A549 (cell line): Measurements from ENCODE around the gene GNAI2. TPM values are rescaled to one million over a fixed set of nuclear protein-coding genes. Genes with fewer than 3 reads are reported as not detected.

Experiments
- ATAC-seq, 2 experiments: fragments of 200-7000 bp in 1 of 2; fragments of >200 bp in 1 of 2; cut with Nextera tagmentation in 1 of 2; cut with Tn5 transposase in 1 of 2; 3 replicates each; pipeline versions ENCODE4 v1.8.0 to v1.9.1; 2018 to 2020; ENCODE audit warnings: mild to moderate bottlenecking in 1 of 2, moderate library complexity in 1 of 2
- CTCF ChIA-PET: fragments of 300-600 bp; sonication (Branson Sonifier 250); formaldehyde crosslinking; extraction: SDS; loops from one replicate; lab custom pipeline; 2021; ENCODE audit warnings: antibody characterized with exemption, inconsistent platforms; lab: Yijun Ruan, JAX
- POLR2A ChIA-PET: fragments of 350-600 bp; formaldehyde crosslinking; extraction: SDS; loops from one replicate; lab custom pipeline; 2021; ENCODE audit warnings: antibody characterized with exemption, inconsistent platforms; lab: Yijun Ruan, JAX
- DNase-seq, 2 experiments: peaks; one replicate each; pipeline versions ENCODE4 v3.0.0 to v3.0.0-alpha.2; 2011 to 2016; ENCODE audit warnings: low read depth in 1 of 2, low spot score in 1 of 2
- FAIRE-seq: peaks from 2 replicates; lab custom pipeline; 2011; peaks lifted over from hg19 to GRCh38; lab: Jason Lieb, UNC
- H3K27ac ChIP-seq, 2 experiments: fragments of >200 bp; sonication (Bioruptor Twin); formaldehyde crosslinking; 3 replicates each; pipeline ENCODE4 v1.5.1; 2016 to 2017
- H3K4me1 ChIP-seq: fragments of >200 bp; sonication (Bioruptor Twin); formaldehyde crosslinking; 3 replicates; pipeline ENCODE4 v1.6.1; 2016
- H3K4me2 ChIP-seq: fragments of >200 bp; sonication (Bioruptor Twin); formaldehyde crosslinking; 3 replicates; pipeline ENCODE4 v1.6.1; 2016
- H3K4me3 ChIP-seq: fragments of >200 bp; sonication (Bioruptor Twin); formaldehyde crosslinking; 3 replicates; pipeline ENCODE4 v1.5.1; 2016
- H3K9me3 ChIP-seq: fragments of >200 bp; sonication (Bioruptor Twin); formaldehyde crosslinking; 3 replicates; pipeline ENCODE4 v1.6.1; 2016
- ATOH8 ChIP-seq: fragments of 250-450 bp; sonication (Bioruptor Pico); IDR thresholded peaks from 2 replicates; pipeline ENCODE4 v1.5.0; 2020; ENCODE audit warnings: low read depth, mild to moderate bottlenecking, moderate library complexity
- BCL3 ChIP-seq: fragments of >200 bp; sonication (Bioruptor Twin); formaldehyde crosslinking; IDR thresholded peaks from 3 replicates; pipeline ENCODE4 v1.6.1; 2016
- CBX2 ChIP-seq: fragments of 200-600 bp; sonication (generic); IDR thresholded peaks from 2 replicates; pipeline ENCODE4 v1.6.1; 2016; ENCODE audit warnings: low read depth, mild to moderate bottlenecking, borderline replicate concordance
- CEBPB ChIP-seq, 2 experiments: fragments of >200 bp in 1 of 2; sonication (Bioruptor Twin) in 1 of 2; formaldehyde crosslinking in 1 of 2; IDR thresholded peaks; 2 replicates each; pipeline ENCODE4 v1.6.1; 2012 to 2016
- EP300 ChIP-seq, 2 experiments: fragments of >200 bp; sonication (Bioruptor Twin); formaldehyde crosslinking; IDR thresholded peaks; 2 replicates in 1 of 2; 3 replicates in 1 of 2; pipeline ENCODE4 v1.6.1; 2016 to 2017
- FOSL2 ChIP-seq, 2 experiments: fragments of 450-650 bp in 1 of 2; fragments of >200 bp in 1 of 2; sonication (Bioruptor Twin) in 1 of 2; formaldehyde crosslinking; IDR thresholded peaks; 2 replicates each; pipeline versions ENCODE4 v1.5.0 to v1.6.1; 2016 to 2020; ENCODE audit warnings: mild to moderate bottlenecking in 1 of 2, moderate library complexity in 1 of 2
- HMGXB4 ChIP-seq: fragments of 250-450 bp; sonication (Bioruptor Pico); IDR thresholded peaks from 2 replicates; pipeline ENCODE4 v1.5.0; 2021; ENCODE audit warnings: mild to moderate bottlenecking, moderate library complexity, borderline replicate concordance
- JUNB ChIP-seq: fragments of >200 bp; sonication (Bioruptor Twin); formaldehyde crosslinking; IDR thresholded peaks from 2 replicates; pipeline ENCODE4 v1.6.1; 2016
- MAX ChIP-seq: IDR thresholded peaks from 2 replicates; pipeline ENCODE4 v1.6.1; 2012
- NFE2L2 ChIP-seq: fragments of 150-350 bp; conservative IDR thresholded peaks from 2 replicates; pipeline ENCODE4 v1.6.1; 2014; ENCODE audit warnings: low read length
- NR3C1 ChIP-seq: fragments of >200 bp; sonication (Bioruptor Twin); formaldehyde crosslinking; IDR thresholded peaks from 3 replicates; pipeline ENCODE4 v1.6.1; 2017
- RAD21 ChIP-seq, 2 experiments: fragments of >200 bp in 1 of 2; sonication (Bioruptor Twin) in 1 of 2; formaldehyde crosslinking in 1 of 2; IDR thresholded peaks in 1 of 2; conservative IDR thresholded peaks in 1 of 2; 2 replicates in 1 of 2; 3 replicates in 1 of 2; pipeline ENCODE4 v1.6.1; 2012 to 2018; ENCODE audit warnings: inconsistent platforms in 1 of 2
- RARB ChIP-seq: fragments of 250-450 bp; sonication (Bioruptor Pico); IDR thresholded peaks from 2 replicates; pipeline ENCODE4 v1.8.0; 2021; ENCODE audit warnings: mild to moderate bottlenecking, moderate library complexity
- RCOR1 ChIP-seq: fragments of 150-350 bp; IDR thresholded peaks from 2 replicates; pipeline ENCODE4 v1.6.1; 2014; ENCODE audit warnings: antibody characterized with exemption, low read length, low read depth
- SMC3 ChIP-seq: fragments of >200 bp; sonication (Bioruptor Twin); formaldehyde crosslinking; IDR thresholded peaks from 3 replicates; pipeline ENCODE4 v1.6.1; 2018; ENCODE audit warnings: inconsistent platforms
- TFCP2L1 ChIP-seq: fragments of 250-450 bp; sonication (Bioruptor Pico); IDR thresholded peaks from 2 replicates; pipeline ENCODE4 v1.5.0; 2021; ENCODE audit warnings: mild to moderate bottlenecking
- TP53 ChIP-seq: fragments of 250-450 bp; sonication (Bioruptor Pico); IDR thresholded peaks from 2 replicates; pipeline ENCODE4 v1.5.0; 2021; ENCODE audit warnings: mild to moderate bottlenecking, moderate library complexity
- ZNF302 ChIP-seq: fragments of 250-450 bp; sonication (Bioruptor Pico); IDR thresholded peaks from 2 replicates; pipeline ENCODE4 v1.9.0; 2021; ENCODE audit warnings: inconsistent platforms, mild to moderate bottlenecking, moderate library complexity
- WGBS: methylation state at CpG from one replicate; pipeline ENCODE4 v1.1.6; 2017; ENCODE audit errors: missing lambda C conversion rate; 5-methylcytosine and 5-hydroxymethylcytosine counted together
- polyA plus RNA-seq, 4 experiments: library from polyadenylated mRNA; depleted of rRNA in 3 of 4; stranded (reverse); fragments of >200 nt; fragmentation: RNase III in 1 of 4; extraction: RNeasy Plus Mini Kit Qiagen cat#74134 plus additional on column Dnase treatment in 1 of 4; gene quantifications; 2 replicates in 3 of 4; 3 replicates in 1 of 4; pipeline ENCODE4 v1.2.3, GENCODE V29; 2011 to 2017

Gene GNAI2
- polyA plus RNA-seq, 2 of the 4 experiments (the other 2 are of a cell fraction): 47.4 to 67.8 TPM

GRCh38 chr3:50207359-50208042 lies 28.5 kb upstream of the GNAI2 start:
- no peak overlapping the region for H3K27ac ChIP-seq
- WGBS: 89% methylated on average over 16 of the region's 17 CpGs
- CTCF ChIA-PET: interaction anchor here (0.6 to 25.9 kb wide), 6 partner anchors 17 to 111 kb away, joined by 3 to 550 read pairs (median 5); partner anchors contain the start of gene GNAT1
- no peak for ATAC-seq
- TF ChIP-seq BCL3 (no peak), HMGXB4 (CRISPR knock-in tag) (no peak), ZNF302 (CRISPR knock-in tag) (no peak), TP53 (no peak)
- TF ChIP-seq, all 56 proteins: peak for 0
- H3K4me2 ChIP-seq: no peak overlapping the region
- no peak for DNase-seq
- H3K4me3 ChIP-seq: no peak overlapping the region
- H3K4me1 ChIP-seq: no peaks in the 10 kb centered on the region; the same call in 2 of the 3 replicates
- no peak for FAIRE-seq
- POLR2A ChIA-PET: no interaction called here
- no peaks in the 10 kb centered on the region for H3K9me3 ChIP-seq

GRCh38 chr3:50208677-50209344 lies 27.2 kb upstream of the GNAI2 start:
- TF ChIP-seq SMC3 (no peak), BCL3 (no peak)
- POLR2A ChIA-PET: interaction anchor here (1.2 kb wide), 1 partner anchor 27 kb away, joined by 5 read pairs; the partner anchor contains the start of gene GNAI2

GRCh38 chr3:50210176-50210509 lies 25.9 kb upstream of the GNAI2 start:
- Histone ChIP-seq H3K27ac (no peak overlapping the region), H3K9me3 (no peaks in the 10 kb centered on the region), H3K4me3 (no peak overlapping the region), H3K4me1 (no peaks in the 10 kb centered on the region; the same call in 2 of the 3 replicates), H3K4me2 (no peak overlapping the region)
- no peak for FAIRE-seq
- DNase-seq: no peak
- TF ChIP-seq BCL3 (no peak), NFE2L2 (no peak), JUNB (no peak), CEBPB (IDR thresholded peaks at IDR 0.05) (no peak), TFCP2L1 (no peak), FOSL2 (IDR thresholded peaks at IDR 0.05) (no peak), FOSL2 (CRISPR knock-in tag; IDR thresholded peaks at IDR 0.05) (no peak), RCOR1 (no peak), RARB (CRISPR knock-in tag) (no peak), MAX (no peak), NR3C1 (no peak), SMC3 (no peak), CBX2 (no peak), HMGXB4 (CRISPR knock-in tag) (no peak), ATOH8 (CRISPR knock-in tag) (no peak), EP300 (IDR thresholded peaks at IDR 0.05) (no peak), RAD21 (conservative IDR thresholded peaks at IDR 0.05 in 1 of 2, IDR thresholded peaks at IDR 0.05 in 1 of 2) (no peak), ZNF302 (CRISPR knock-in tag) (no peak)
- ChIA-PET POLR2A (no interaction called here), CTCF (interaction anchor here (0.7 to 25.9 kb wide), 4 partner anchors 9 to 89 kb away, joined by 3 to 550 read pairs (median 38); partner anchors contain the start of gene GNAT1)
- 100% methylated on average over 2 of the region's 5 CpGs for WGBS
- no peak for ATAC-seq

More at GRCh38 chr3:50208677-50209344, 27.2 kb upstream of the GNAI2 start:
- ATAC-seq (no peak), DNase-seq (no peak), FAIRE-seq (no peak)
- CTCF ChIA-PET: interaction anchor here (5.8 to 25.9 kb wide), 2 partner anchors 16 to 18 kb away, joined by 64 to 550 read pairs; partner anchors contain the start of gene GNAT1
- Histone ChIP-seq H3K27ac (no peak overlapping the region), H3K4me1 (no peaks in the 10 kb centered on the region; the same call in 2 of the 3 replicates), H3K4me2 (no peak overlapping the region), H3K4me3 (no peak overlapping the region), H3K9me3 (no peaks in the 10 kb centered on the region)
- WGBS: 52% methylated on average over 10 of the region's 14 CpGs
